Gastrocnemius medialis (tissue), 4 donors: Measurements from ENCODE around the gene LRP1.

Experiments
- CTCF ChIP-seq, 5 experiments: fragments of 450-650 bp in 3 of 5; fragments of 200-600 bp in 2 of 5; sonication (generic) in 2 of 5; IDR thresholded peaks in 4 of 5; conservative IDR thresholded peaks in 1 of 5; 1 replicate in 4 of 5; 2 replicates in 1 of 5; pipeline ENCODE4 v1.5.1; 2016 to 2019; ENCODE audit warnings: antibody characterized with exemption in 5 of 5, mild to moderate bottlenecking in 3 of 5, moderate library complexity in 3 of 5
- POLR2A ChIP-seq, 2 donors: fragments of 450-650 bp; IDR thresholded peaks; one replicate each; pipeline ENCODE4 v1.6.1; 2017; ENCODE audit warnings: antibody characterized with exemption in 2 of 2, mild to moderate bottlenecking in 2 of 2, moderate library complexity in 2 of 2

- TF ChIP-seq CTCF (IDR thresholded peaks at IDR 0.05 in 4 of 5, conservative IDR thresholded peaks at IDR 0.05 in 1 of 5) (no peak), POLR2A (IDR thresholded peaks at IDR 0.05) (no peak)
These were observed 74.0 kb downstream of the LRP1 start for GRCh38 chr12:57202321-57202720.
